Stimulated activated CD8-positive, alpha-beta memory T cell treated with anti-CD3 and anti-CD28 coated beads, Interleukin-12 subunit alpha, Interleukin-12 subunit beta, amount 100 ng/mL, for 1 hour (primary cell): ENCODE data around the gene AGPAT4.
"Not testable (repeated sequence)": the region's sequence is repeated elsewhere in the genome, so short reads cannot be mapped to it uniquely, and the experiment has no call there.

Experiments used
- DNase-seq: peaks from one replicate; pipeline ENCODE4 v3.0.0-alpha.2; 2020; ENCODE audit warnings: low read depth

Gene AGPAT4

DNA sequence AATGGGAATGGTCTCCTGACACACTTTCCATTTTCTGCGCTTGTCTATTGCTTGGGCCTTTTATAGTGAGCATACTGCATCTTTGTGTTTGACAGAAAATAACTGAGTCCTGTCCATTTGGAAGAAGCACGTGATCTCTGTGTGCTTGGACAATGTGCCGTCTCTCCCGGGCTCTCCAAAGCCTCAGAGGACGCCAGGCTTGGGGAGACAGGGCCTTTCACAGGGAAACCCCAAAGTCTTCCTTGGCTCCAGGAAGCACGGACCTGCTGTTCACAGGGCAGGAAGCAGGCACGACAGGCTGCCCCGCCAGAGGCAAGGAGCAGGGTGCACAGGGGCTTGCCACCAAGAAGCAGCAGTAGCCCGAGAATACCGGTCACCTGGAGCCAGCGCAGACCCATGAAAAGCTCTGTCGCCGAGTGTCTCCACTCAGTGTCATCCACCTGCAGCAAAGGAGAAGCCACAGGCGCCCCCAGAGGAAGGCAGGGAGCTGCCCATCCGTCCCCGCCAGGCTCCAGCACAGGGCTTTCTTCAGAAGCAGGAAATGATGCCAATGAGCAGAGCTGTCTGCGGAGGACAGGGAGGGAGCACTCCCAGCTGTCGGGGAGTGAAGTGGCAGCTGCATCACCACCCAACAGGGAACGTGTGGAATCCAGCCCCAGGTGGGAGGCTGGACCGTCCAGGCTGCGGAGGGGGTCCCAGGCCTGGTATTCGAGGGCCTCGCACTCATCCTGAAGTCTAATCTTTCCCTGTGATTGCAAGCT is 135.1 kb downstream of the AGPAT4 start:
- no peak for DNase-seq

- no peak for DNase-seq
These were observed 135.9 kb downstream of the AGPAT4 start for GRCh38 chr6:161137839-161138542.

DNA sequence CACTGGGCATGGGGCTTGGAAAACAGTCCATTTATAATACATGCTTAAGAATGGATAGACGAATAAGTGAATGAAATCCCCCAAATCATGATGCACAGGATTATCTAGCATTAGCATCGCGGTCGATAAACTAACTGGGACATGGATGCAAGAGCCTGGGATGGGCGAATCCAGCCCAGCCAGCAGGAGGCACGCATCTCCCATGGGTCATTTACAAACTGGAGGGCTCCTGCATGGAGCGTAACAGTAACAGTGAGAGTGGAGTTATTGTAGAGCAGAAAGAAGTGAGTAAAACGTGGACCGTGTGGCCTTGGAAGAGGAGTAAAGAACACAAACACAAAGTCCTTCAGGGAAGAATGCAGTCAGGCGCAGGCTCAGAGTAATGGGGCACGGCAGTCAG is 136.5 kb downstream of the AGPAT4 start:
- DNase-seq: no peak

DNA sequence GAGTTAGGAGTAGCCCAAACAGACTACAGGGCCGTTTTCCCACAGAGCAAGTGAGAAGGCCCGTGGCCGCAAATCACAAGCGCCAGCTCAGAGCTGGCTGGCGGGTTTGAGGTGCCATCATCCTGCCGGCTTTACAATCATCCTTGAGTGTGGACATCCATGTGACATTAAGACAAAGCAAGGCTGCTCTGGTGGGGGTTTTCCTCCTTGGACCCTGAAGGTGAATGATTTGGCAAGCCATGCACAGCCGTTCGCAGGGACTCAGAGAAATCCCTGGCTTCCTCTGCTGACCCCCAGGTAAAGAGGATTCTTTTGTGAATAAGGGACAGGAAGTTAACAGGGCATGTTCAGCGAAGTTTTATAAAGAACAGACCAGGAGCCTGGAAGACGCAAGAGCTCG is 137.2 kb downstream of the AGPAT4 start:
- no peak for DNase-seq

- no peak for DNase-seq
These were observed 137.9 kb downstream of the AGPAT4 start for GRCh38 chr6:161135695-161136591.

- no peak for DNase-seq
These were observed 139.1 kb downstream of the AGPAT4 start for GRCh38 chr6:161134550-161135298.

GRCh38 chr6:161133963-161134362 is 139.9 kb downstream of the AGPAT4 start:
- DNase-seq: no peak

DNA sequence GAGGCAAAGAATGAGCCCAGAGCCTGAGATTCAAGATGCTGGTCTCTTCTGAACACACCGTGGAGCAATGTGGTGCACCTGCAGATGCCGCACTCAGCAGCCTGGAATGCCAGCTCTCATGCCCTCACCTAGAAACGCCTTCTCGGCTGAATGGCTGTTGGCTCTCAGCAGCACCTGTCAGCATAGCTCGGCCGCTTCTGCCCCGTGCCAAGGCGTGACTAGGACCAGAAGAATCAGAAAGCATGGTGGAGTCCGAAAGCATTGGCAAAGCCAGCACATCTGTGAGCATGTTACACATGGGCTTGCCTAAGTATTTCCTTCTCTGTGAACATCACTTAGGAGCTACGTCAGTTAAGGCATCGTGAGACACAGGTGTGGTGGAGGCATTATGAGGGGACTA is 141.5 kb downstream of the AGPAT4 start:
- DNase-seq: no peak

DNA sequence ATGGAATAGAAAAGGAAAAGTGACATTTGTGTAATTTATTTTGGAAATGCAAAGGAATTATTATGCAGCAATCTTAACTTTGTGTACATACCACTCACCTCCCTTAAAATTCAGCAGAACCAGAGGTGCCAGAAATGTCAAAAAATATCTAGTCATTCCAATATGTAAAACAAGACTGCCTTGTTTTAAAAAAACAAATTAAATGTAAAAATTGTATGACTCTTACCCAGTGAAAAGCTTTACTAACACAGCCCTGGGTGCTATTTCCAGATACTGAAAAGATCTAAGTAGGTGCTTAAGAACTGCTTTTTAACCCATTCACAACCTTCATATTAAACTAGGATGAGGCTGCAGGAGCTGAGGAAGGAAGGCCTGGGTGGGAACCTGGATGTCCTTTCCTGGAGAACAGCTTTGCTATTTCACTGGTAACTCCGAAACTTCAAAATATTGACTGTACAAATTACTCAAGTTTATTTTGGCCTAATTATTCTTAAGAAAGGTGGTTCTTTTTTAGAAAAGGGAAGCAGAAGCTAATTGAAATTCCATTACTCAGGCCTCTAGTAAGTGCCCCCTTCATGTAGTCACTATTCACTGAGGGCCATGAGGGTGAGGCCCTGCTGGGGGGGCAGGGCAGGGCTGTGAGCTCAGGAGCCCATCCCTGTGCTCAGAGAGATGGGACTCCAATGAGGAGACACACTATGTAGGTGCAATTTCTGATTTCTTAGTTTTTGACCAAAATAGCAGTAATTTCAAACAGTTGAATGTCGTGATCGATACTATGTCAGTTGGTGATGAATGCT is 142.7 kb downstream of the AGPAT4 start:
- no peak for DNase-seq

DNA sequence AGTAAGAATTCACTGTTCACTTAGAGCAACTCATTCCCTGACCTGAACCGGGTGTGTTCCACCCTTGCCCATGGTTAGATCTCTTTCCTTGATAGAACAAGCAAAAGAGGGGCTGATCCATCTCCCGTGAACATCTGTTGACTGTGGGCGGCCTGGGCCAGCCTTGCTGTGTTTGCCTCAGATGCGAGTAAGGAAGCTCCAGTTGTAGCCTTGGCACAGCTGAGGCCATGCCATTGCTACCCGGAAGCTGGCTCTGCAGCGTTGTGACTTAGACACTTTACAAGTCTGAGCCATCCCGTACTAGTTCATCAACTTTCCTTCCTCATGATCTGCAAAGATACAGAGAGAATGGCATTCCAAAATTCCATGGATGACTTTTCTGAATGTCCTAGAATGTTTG is 143.3 kb downstream of the AGPAT4 start:
- DNase-seq: no peak

GRCh38 chr6:161128680-161129196 is 145.1 kb downstream of the AGPAT4 start:
- no peak for DNase-seq

- DNase-seq: no peak
These were observed 145.6 kb downstream of the AGPAT4 start for GRCh38 chr6:161128230-161128629.

- no peak for DNase-seq
These were observed 146.7 kb downstream of the AGPAT4 start for GRCh38 chr6:161127071-161127740.

DNA sequence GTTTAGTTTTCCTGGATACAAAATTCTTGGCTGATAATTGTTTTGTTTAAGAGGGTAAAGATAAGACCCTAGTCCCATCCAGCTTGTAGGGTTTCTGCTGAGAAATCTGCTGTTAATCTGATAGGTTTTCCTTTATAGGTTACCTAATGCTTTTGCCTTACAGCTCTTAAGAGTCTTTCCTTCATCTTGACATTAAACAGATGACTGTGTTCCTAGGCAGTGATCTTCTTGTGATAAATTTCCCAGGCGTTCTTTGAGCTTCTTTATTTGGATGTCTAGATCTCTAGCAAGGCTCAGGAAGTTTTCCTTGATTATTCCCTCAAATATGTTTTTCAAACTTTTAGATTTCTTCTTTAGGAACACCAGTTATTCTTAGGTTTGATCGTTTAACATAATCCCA is 148.3 kb downstream of the AGPAT4 start:
- DNase-seq: no peak

- not testable (repeated sequence) for DNase-seq
These were observed 150.5 kb downstream of the AGPAT4 start for GRCh38 chr6:161123319-161123718.

- DNase-seq: no peak
These were observed 155.9 kb downstream of the AGPAT4 start for GRCh38 chr6:161117942-161118341.

DNA sequence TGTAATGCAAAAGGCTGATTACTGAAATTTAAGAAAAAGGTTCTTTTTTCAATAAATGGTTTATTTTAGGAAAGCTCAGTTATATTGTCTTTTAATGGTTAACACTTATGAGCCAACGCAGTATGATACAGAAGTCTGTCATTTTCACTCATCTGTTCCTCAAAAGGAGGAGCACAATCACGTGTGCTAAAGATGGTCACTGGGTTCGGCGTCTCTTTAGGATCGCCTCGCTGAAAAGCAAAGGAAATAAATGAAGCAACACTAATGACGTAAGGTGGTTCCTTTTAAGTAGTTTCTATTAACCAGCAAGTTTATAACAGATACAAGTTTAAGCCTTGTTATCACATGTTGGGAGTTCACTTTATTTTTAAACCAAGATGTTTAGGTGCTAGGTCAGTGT is 156.6 kb downstream of the AGPAT4 start:
- DNase-seq: no peak

- DNase-seq: no peak
These were observed 157.3 kb downstream of the AGPAT4 start for GRCh38 chr6:161116554-161116953.

- DNase-seq: no peak
These were observed 158.4 kb downstream of the AGPAT4 start for GRCh38 chr6:161115468-161115867.

DNA sequence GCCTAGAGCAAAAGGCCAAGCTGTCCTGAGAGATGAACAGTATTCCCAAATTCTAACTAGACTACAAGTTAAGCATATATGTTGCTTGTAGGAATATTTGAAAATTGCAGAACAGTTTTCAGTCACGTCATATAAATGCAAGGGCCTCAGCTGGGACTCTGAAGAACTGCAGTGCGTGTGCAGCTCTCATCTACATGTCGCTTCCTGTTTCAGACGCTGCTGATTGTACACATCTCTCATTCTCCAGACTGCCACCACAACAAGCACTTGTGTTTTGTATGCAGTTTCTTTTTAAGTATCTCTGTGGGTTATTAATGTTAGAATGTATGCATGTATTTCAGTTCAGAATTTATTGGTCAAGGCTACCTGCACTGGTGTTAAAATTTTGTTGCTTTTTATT is 162.6 kb downstream of the AGPAT4 start:
- DNase-seq: no peak
